ENCODE results near the gene MAP3K14. TPM values are rescaled to one million over a fixed set of nuclear protein-coding genes. Genes with fewer than 3 reads are reported as not detected.

Gene MAP3K14
- total RNA-seq, 1 donor from 2014 or later, result 19.1 TPM

GRCh38 chr17:45341533-45342158, 24.8 kb upstream of the MAP3K14 start:
- DNase-seq (ENCODE audit: low spot score) (peak; percentile 77), ATAC-seq (peak; percentile 28)
- intact Hi-C loops (cut with DNase I), result no loop called here

- no peak for ATAC-seq
- DNase-seq (ENCODE audit: low spot score), result peak; percentile 15
- intact Hi-C loops (cut with DNase I), result no loop called here
Measured at GRCh38 chr17:45339646-45340605, 23.1 kb upstream of the MAP3K14 start.

GRCh38 chr17:45338996-45339535, 22.2 kb upstream of the MAP3K14 start:
- intact Hi-C loops (cut with DNase I), result no loop called here
- ATAC-seq (no peak), DNase-seq (ENCODE audit: low spot score) (peak; percentile 45)

- peak; percentile 50 for DNase-seq (ENCODE audit: low spot score)
- intact Hi-C loops (cut with DNase I), result no loop called here
- peak; percentile 5 for ATAC-seq
Measured at GRCh38 chr17:45338023-45338781, 21.4 kb upstream of the MAP3K14 start.

- intact Hi-C loops (cut with DNase I), result no loop called here
Measured at GRCh38 chr17:45336390-45337182, 19.8 kb upstream of the MAP3K14 start.

GRCh38 chr17:45335721-45336120, 18.9 kb upstream of the MAP3K14 start:
- DNase-seq (ENCODE audit: low spot score), result peak; percentile 12
- no peak for ATAC-seq
- intact Hi-C loops (cut with DNase I), result no loop called here

More at GRCh38 chr17:45336390-45337182, 19.8 kb upstream of the MAP3K14 start:
- DNase-seq (ENCODE audit: low spot score), result peak; percentile 40
- ATAC-seq, result no peak

GRCh38 chr17:45334701-45335677, 18.2 kb upstream of the MAP3K14 start:
- DNase-seq (ENCODE audit: low spot score) (peak; percentile 22), ATAC-seq (no peak)
- intact Hi-C loops (cut with DNase I), result no loop called here

GRCh38 chr17:45334231-45334630, 17.4 kb upstream of the MAP3K14 start:
- ATAC-seq (no peak), DNase-seq (ENCODE audit: low spot score) (peak; percentile 7)
- intact Hi-C loops (cut with DNase I), result no loop called here

GRCh38 chr17:45333702-45334092, 16.9 kb upstream of the MAP3K14 start:
- intact Hi-C loops (cut with DNase I), result no loop called here
- no peak for ATAC-seq

GRCh38 chr17:45332989-45333701, 16.3 kb upstream of the MAP3K14 start:
- intact Hi-C loops (cut with DNase I), result no loop called here
- peak; percentile 39 for DNase-seq (ENCODE audit: low spot score)
- no peak for ATAC-seq

More at GRCh38 chr17:45333702-45334092, 16.9 kb upstream of the MAP3K14 start:
- DNase-seq (ENCODE audit: low spot score), result peak; percentile 28

- intact Hi-C loops (cut with DNase I), result no loop called here
- DNase-seq (ENCODE audit: low spot score) (peak; percentile 13), ATAC-seq (no peak)
Measured at GRCh38 chr17:45332505-45332904, 15.7 kb upstream of the MAP3K14 start.

GRCh38 chr17:45326626-45327025, 9.8 kb upstream of the MAP3K14 start:
- ATAC-seq, result no peak
- peak; percentile 31 for DNase-seq (ENCODE audit: low spot score)
- intact Hi-C loops (cut with DNase I), result no loop called here

- DNase-seq (ENCODE audit: low spot score), result no peak
- intact Hi-C loops (cut with DNase I), result no loop called here
- ATAC-seq, result no peak
Measured at GRCh38 chr17:45325810-45326209, 9.0 kb upstream of the MAP3K14 start.

GRCh38 chr17:45324336-45324735, 7.5 kb upstream of the MAP3K14 start:
- ATAC-seq (no peak), DNase-seq (ENCODE audit: low spot score) (no peak)
- intact Hi-C loops (cut with DNase I), result no loop called here

- DNase-seq (ENCODE audit: low spot score), result no peak
- intact Hi-C loops (cut with DNase I), result no loop called here
- ATAC-seq, result no peak
Measured at GRCh38 chr17:45322168-45322567, 5.3 kb upstream of the MAP3K14 start.

GRCh38 chr17:45320931-45321461, 4.2 kb upstream of the MAP3K14 start:
- ATAC-seq (no peak), DNase-seq (ENCODE audit: low spot score) (no peak)
- intact Hi-C loops (cut with DNase I), result no loop called here
